Subcutaneous adipose tissue (tissue), 4 donors: ENCODE data around the gene SEC61A1. TPM values are rescaled to one million over a fixed set of nuclear protein-coding genes. Genes with fewer than 3 reads are reported as not detected.

Experiments
- total RNA-seq, 4 donors: library from RNA; depleted of rRNA; stranded (reverse); fragments of >200 nt; gene quantifications; one replicate each; pipeline ENCODE4 v1.1.0, GENCODE V29; 2016
- TF ChIP-seq, protein P1 (sequence below): fragments of 450-650 bp; IDR thresholded peaks from one replicate; pipeline ENCODE4 v1.5.1; 2016; ENCODE audit warnings: low read depth, mild to moderate bottlenecking, control low read depth, antibody characterized with exemption, moderate library complexity

The SEC61A1 gene
- total RNA-seq, 4 donors from 2014 or later: 82.6 to 117 (median 95.2) TPM

- TF ChIP-seq, protein P1, sequence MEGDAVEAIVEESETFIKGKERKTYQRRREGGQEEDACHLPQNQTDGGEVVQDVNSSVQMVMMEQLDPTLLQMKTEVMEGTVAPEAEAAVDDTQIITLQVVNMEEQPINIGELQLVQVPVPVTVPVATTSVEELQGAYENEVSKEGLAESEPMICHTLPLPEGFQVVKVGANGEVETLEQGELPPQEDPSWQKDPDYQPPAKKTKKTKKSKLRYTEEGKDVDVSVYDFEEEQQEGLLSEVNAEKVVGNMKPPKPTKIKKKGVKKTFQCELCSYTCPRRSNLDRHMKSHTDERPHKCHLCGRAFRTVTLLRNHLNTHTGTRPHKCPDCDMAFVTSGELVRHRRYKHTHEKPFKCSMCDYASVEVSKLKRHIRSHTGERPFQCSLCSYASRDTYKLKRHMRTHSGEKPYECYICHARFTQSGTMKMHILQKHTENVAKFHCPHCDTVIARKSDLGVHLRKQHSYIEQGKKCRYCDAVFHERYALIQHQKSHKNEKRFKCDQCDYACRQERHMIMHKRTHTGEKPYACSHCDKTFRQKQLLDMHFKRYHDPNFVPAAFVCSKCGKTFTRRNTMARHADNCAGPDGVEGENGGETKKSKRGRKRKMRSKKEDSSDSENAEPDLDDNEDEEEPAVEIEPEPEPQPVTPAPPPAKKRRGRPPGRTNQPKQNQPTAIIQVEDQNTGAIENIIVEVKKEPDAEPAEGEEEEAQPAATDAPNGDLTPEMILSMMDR: no peak
Measured at GRCh38 chr3:128041344-128041743, 10.9 kb upstream of the SEC61A1 start.

- TF ChIP-seq, protein P1: no peak
Measured at GRCh38 chr3:128050597-128050996, 1.6 kb upstream of the SEC61A1 start.

GRCh38 chr3:128051459-128051836 lies 789 bp upstream of the SEC61A1 start:
- TF ChIP-seq, protein P1: no peak

DNA sequence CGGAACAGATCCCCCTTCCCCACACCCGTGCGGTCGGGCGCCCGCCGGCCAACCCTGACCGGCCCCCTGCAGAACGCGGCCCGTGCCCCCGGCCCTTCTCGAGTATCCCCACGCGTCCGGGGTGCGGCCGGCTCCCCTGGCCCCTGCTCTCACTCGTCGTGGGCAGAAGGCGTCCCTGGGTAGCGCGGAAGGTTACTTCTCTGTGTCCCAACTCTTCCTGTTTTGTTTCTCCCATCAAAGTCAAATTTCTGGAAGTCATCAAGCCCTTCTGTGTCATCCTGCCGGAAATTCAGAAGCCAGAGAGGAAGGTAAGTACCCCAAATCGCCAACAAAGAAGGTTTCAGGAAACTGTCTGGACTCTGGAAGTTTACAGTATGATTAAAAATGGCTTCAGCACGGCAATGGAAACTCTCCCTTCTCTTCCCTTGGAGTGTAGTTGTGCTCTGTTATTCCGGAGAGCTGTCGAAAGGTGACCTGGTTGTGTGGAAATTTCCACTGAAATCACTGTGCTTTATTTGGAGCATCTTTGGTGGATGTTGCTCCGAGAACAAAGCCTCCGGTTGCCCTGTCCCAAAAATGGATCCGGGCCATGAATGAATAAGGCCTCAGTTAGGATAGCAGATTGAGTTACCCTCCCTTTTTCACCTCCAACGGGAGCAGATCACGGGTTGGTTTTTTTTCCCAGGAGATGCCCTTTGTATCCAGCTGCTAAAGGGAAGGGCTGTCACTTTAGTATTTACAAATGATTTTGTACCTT lies 536 bp downstream of the SEC61A1 start:
- TF ChIP-seq, protein P1: no peak

DNA sequence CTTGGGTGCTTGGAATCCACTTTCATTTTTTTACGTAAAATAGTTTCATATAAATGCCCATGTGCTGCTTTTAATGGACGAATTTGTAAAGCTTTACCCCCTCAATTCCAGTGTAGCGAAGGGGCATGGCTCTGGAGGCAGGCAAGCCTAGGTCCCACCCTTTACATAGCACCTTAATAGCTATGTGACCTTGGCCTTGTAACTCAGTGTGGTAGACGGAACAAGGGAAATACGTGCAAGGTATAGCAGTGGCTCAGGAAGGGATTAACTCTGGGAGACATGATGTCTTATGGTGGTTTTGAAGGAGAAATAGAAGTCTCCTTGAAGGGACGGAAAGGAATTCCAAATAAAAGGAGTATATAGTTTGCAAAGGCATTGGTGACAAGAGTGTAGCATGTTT lies 1.4 kb downstream of the SEC61A1 start:
- TF ChIP-seq, protein P1: no peak

GRCh38 chr3:128054367-128054766 lies 2.1 kb downstream of the SEC61A1 start:
- TF ChIP-seq, protein P1: no peak

DNA sequence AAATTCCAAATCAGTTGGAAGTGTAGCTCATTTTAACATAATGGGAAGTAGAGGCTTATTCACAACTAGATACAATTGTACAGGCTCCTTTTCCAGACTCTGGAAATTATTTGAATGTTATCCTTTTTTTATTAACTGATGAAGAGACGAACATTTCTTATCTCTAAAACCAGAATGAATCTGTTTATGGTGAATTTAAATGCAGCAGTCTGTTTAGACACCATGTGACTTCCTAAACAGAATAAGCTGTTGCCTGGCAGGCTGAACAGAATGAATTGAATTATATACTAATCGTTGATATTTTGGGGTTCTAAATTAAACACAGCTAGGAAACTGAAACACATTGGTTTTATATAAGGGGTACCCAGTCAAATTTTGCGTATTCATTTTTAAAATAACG lies 4.0 kb downstream of the SEC61A1 start:
- TF ChIP-seq, protein P1: no peak
